GM12878 (cell line): ENCODE measurements around the gene SETDB1.

Source experiments
- BHLHE40 ChIP-seq, 2 experiments: fragments of 450-650 bp in 1 of 2; IDR thresholded peaks; 2 replicates each; pipeline ENCODE4 v1.6.1; 2011 to 2017; ENCODE audit warnings: low read depth in 2 of 2, borderline replicate concordance in 1 of 2, improper control_type of control experiment in 1 of 2, low read length in 1 of 2, mild to moderate bottlenecking in 1 of 2
- EP300 ChIP-seq, 2 experiments: fragments of 150-350 bp in 1 of 2; IDR thresholded peaks; 2 replicates each; pipeline ENCODE4 v1.6.1; 2011 to 2012; ENCODE audit warnings: low read depth in 2 of 2, low read length in 2 of 2, borderline replicate concordance in 1 of 2, improper control_type of control experiment in 1 of 2, inconsistent platforms in 1 of 2; ENCODE audit not compliant: control insufficient read depth in 1 of 2
- ESRRA ChIP-seq: IDR thresholded peaks from 2 replicates; pipeline ENCODE4 v1.6.1; 2012; ENCODE audit warnings: mild to moderate bottlenecking, low read length, improper control_type of control experiment
- POLR2AphosphoS2 ChIP-seq: IDR thresholded peaks from 2 replicates; pipeline ENCODE4 v1.6.1; 2011; ENCODE audit warnings: low read depth, mild to moderate bottlenecking, low read length, improper control_type of control experiment, moderate library complexity
- RBBP5 ChIP-seq: fragments of 200-600 bp; sonication (generic); conservative IDR thresholded peaks from 2 replicates; pipeline ENCODE4 v1.6.1; 2016
- SMAD1 ChIP-seq: fragments of 450-650 bp; IDR thresholded peaks from 2 replicates; pipeline ENCODE4 v1.6.1; 2018; ENCODE audit warnings: mild to moderate bottlenecking, low read depth; ENCODE audit not compliant: partially characterized antibody
- SPI1 ChIP-seq: IDR thresholded peaks from 2 replicates; pipeline ENCODE4 v1.6.1; 2011; ENCODE audit warnings: low read depth, mild to moderate bottlenecking, low read length, moderate library complexity, borderline replicate concordance; ENCODE audit not compliant: insufficient read depth
- SUPT20H ChIP-seq: IDR thresholded peaks from 2 replicates; pipeline ENCODE4 v1.6.1; 2011; ENCODE audit warnings: low read depth, mild to moderate bottlenecking, low read length, moderate library complexity, borderline replicate concordance; ENCODE audit not compliant: control insufficient read depth
- TAF1 ChIP-seq: IDR thresholded peaks from 2 replicates; pipeline ENCODE4 v1.6.1; 2011; ENCODE audit warnings: mild to moderate bottlenecking, low read depth, low read length, borderline replicate concordance
- TF ChIP-seq, protein P1 (sequence below), 3 experiments: IDR thresholded peaks in 2 of 3; conservative IDR thresholded peaks in 1 of 3; 2 replicates each; pipeline ENCODE4 v1.5.1; 2011; ENCODE audit warnings: low read depth in 3 of 3, low read length in 3 of 3, mild to moderate bottlenecking in 3 of 3, control low read depth in 2 of 3, moderate library complexity in 2 of 3, inconsistent platforms in 1 of 3, mixed read lengths in 1 of 3; ENCODE audit not compliant: control insufficient read depth in 2 of 3, insufficient read depth in 1 of 3; ENCODE audit errors: extremely low read depth in 1 of 3
- TF ChIP-seq, protein P2 (sequence below): IDR thresholded peaks from 2 replicates; pipeline ENCODE4 v1.6.1; 2012; ENCODE audit warnings: low read depth, low read length, improper control_type of control experiment

DNA sequence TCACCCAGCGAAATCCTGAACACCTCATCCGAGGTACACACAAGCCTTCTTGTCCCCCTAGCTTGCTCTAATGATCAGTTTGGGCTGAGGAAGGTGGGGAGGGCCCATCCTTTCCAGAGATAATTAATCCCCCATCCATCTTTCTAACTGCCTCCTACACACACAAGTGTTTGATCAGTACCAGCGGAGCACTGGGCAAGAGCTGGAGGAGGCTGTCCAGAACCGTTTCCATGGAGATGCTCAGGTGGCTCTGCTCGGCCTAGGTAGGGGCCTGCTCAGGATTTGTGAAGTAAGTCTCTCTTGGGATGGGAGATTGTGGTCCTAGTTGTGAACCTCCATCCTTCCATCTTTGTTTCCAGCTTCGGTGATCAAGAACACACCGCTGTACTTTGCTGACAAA lies 61.8 kb downstream of the SETDB1 start:
- no peak for TF ChIP-seq RBBP5
- TF ChIP-seq TAF1, result no peak
- no peak for TF ChIP-seq ESRRA
- no peak for TF ChIP-seq BHLHE40 (IDR thresholded peaks at IDR 0.05; ENCODE audit: borderline replicate concordance in 1 of 2, low read depth in 2 of 2, low read length in 1 of 2)
- TF ChIP-seq, protein P1, sequence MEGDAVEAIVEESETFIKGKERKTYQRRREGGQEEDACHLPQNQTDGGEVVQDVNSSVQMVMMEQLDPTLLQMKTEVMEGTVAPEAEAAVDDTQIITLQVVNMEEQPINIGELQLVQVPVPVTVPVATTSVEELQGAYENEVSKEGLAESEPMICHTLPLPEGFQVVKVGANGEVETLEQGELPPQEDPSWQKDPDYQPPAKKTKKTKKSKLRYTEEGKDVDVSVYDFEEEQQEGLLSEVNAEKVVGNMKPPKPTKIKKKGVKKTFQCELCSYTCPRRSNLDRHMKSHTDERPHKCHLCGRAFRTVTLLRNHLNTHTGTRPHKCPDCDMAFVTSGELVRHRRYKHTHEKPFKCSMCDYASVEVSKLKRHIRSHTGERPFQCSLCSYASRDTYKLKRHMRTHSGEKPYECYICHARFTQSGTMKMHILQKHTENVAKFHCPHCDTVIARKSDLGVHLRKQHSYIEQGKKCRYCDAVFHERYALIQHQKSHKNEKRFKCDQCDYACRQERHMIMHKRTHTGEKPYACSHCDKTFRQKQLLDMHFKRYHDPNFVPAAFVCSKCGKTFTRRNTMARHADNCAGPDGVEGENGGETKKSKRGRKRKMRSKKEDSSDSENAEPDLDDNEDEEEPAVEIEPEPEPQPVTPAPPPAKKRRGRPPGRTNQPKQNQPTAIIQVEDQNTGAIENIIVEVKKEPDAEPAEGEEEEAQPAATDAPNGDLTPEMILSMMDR (IDR thresholded peaks at IDR 0.05 in 2 of 3, conservative IDR thresholded peaks at IDR 0.05 in 1 of 3; ENCODE audit: control insufficient read depth in 2 of 3, extremely low read depth in 1 of 3, insufficient read depth in 1 of 3, low read depth in 3 of 3, low read length in 3 of 3), result no peak
- TF ChIP-seq POLR2AphosphoS2, result no peak
- TF ChIP-seq EP300 (IDR thresholded peaks at IDR 0.05; ENCODE audit: borderline replicate concordance in 1 of 2, control insufficient read depth in 1 of 2, low read depth in 2 of 2, low read length in 2 of 2), result no peak
- no peak for TF ChIP-seq SUPT20H
- no peak for TF ChIP-seq SPI1
- TF ChIP-seq, protein P2, sequence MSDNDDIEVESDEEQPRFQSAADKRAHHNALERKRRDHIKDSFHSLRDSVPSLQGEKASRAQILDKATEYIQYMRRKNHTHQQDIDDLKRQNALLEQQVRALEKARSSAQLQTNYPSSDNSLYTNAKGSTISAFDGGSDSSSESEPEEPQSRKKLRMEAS, result no peak
- TF ChIP-seq SMAD1, result no peak
